ENCODE measurements around the gene PEBP1. TPM values are rescaled to one million over a fixed set of nuclear protein-coding genes. Genes with fewer than 3 reads are reported as not detected.

Gene PEBP1
- total and polyA plus RNA-seq, 11 donors = 295 to 751 (median 420) TPM

DNA sequence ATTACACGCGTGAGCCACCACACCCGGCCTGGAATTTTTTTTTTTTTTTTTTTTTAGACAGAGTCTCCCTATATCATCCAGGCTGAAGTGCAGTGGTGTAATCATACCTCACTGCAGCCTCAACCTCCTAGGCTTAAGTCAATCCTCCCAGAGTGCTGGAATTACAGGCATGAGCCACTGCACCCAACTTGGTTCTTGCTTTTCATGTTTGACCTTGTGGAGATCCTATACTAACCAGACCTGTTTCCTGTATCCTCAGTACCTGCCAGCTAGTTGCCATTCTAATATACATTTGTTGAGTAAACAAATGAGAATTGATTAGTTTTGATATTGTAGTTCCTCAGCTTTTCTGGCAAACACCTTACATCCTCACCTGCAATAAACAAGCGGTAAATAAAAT is 28.9 kb upstream of the PEBP1 start:
- Histone ChIP-seq H3K27ac (no peak overlapping the region), H3K27me3 (no peaks in the 10 kb centered on the region), H3K4me3 (no peak overlapping the region), H3K36me3 (no peaks in the 10 kb centered on the region), H3K9me3 (no peaks in the 10 kb centered on the region), H3K4me1 (peaks cover 0 to 19% (median 9%) of the 10 kb centered on the region in 12 donors)
- ATAC-seq = no peak
- intact Hi-C loops (cut with DNase I) = loop anchor here in 1 of 10 donors (10.0 kb wide), 1 partner anchor 232 kb away; no protein-coding TSS in a partner anchor
- TF ChIP-seq, protein P1, sequence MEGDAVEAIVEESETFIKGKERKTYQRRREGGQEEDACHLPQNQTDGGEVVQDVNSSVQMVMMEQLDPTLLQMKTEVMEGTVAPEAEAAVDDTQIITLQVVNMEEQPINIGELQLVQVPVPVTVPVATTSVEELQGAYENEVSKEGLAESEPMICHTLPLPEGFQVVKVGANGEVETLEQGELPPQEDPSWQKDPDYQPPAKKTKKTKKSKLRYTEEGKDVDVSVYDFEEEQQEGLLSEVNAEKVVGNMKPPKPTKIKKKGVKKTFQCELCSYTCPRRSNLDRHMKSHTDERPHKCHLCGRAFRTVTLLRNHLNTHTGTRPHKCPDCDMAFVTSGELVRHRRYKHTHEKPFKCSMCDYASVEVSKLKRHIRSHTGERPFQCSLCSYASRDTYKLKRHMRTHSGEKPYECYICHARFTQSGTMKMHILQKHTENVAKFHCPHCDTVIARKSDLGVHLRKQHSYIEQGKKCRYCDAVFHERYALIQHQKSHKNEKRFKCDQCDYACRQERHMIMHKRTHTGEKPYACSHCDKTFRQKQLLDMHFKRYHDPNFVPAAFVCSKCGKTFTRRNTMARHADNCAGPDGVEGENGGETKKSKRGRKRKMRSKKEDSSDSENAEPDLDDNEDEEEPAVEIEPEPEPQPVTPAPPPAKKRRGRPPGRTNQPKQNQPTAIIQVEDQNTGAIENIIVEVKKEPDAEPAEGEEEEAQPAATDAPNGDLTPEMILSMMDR (IDR thresholded peaks at IDR 0.05) = no peak
- no peak for TF ChIP-seq POLR2A (IDR thresholded peaks at IDR 0.05)
- no peak for DNase-seq
- 75 to 92% (median 84%) methylated on average over 4 of the region's 4 CpGs for WGBS, 4 donors

- no peaks in the 10 kb centered on the region for H3K9me3 ChIP-seq
- TF ChIP-seq, protein P1 (IDR thresholded peaks at IDR 0.05) = no peak
- TF ChIP-seq POLR2A (IDR thresholded peaks at IDR 0.05) = no peak
- ATAC-seq (no peak), DNase-seq (no peak)
- no peaks in the 10 kb centered on the region for H3K27me3 ChIP-seq
- H3K36me3 ChIP-seq = no peaks in the 10 kb centered on the region
- WGBS, 4 donors = 93 to 95% (median 94%) methylated on average over 8 of the region's 8 CpGs
- no peak overlapping the region for H3K27ac ChIP-seq
- intact Hi-C loops (cut with DNase I) = loop anchor here in 1 of 10 donors (10.0 kb wide), 1 partner anchor 233 kb away; no protein-coding TSS in a partner anchor
- peaks cover 0 to 17% (median 5%) of the 10 kb centered on the region in 12 donors for H3K4me1 ChIP-seq
- H3K4me3 ChIP-seq = no peak overlapping the region
Measured at GRCh38 chr12:118107694-118108093, 28.2 kb upstream of the PEBP1 start.

DNA sequence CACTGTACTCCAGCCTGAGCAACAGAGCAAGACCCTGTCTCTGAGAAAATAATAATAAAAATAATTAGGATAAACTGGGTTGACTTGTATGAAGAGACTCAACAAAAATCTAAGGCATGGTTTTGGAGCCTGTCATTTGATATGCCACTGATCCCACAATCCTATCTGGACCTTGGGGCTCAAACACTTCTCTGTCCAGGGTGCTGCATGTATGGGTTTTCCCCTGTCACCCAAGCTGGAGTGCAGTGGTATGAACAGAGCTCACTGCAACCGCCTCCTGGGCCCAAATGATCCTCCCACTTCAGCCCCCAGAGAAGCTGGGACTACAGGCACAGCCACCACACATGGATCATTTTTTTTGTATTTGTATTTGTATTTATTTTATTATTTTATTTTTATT is 26.8 kb upstream of the PEBP1 start:
- DNase-seq (no peak), ATAC-seq (no peak)
- Histone ChIP-seq H3K4me1 (peaks cover 0 to 8% (median 2%) of the 10 kb centered on the region in 12 donors), H3K27me3 (no peaks in the 10 kb centered on the region), H3K9me3 (no peaks in the 10 kb centered on the region), H3K36me3 (no peaks in the 10 kb centered on the region), H3K27ac (no peak overlapping the region), H3K4me3 (no peak overlapping the region)
- TF ChIP-seq POLR2A (IDR thresholded peaks at IDR 0.05) = no peak
- TF ChIP-seq, protein P1 (IDR thresholded peaks at IDR 0.05) = no peak
- 83 to 93% (median 88%) methylated on average over 1 of the region's 1 CpG for WGBS, 4 donors
- intact Hi-C loops (cut with DNase I) = loop anchor here in 1 of 10 donors (10.0 kb wide), 1 partner anchor 234 kb away; no protein-coding TSS in a partner anchor

GRCh38 chr12:118119449-118119879 is 16.5 kb upstream of the PEBP1 start:
- 83 to 86% (median 85%) methylated on average over 10 of the region's 10 CpGs for WGBS, 4 donors
- ATAC-seq = no peak
- H3K36me3 ChIP-seq = peaks cover 0 to 4% (median 0%) of the 10 kb centered on the region in 9 donors
- H3K27ac ChIP-seq = no peak overlapping the region
- no peaks in the 10 kb centered on the region for H3K27me3 ChIP-seq
- TF ChIP-seq POLR2A (IDR thresholded peaks at IDR 0.05) = no peak
- TF ChIP-seq, protein P1 (IDR thresholded peaks at IDR 0.05) = no peak
- no peaks in the 10 kb centered on the region for H3K9me3 ChIP-seq
- DNase-seq = no peak
- H3K4me1 ChIP-seq = peaks cover 0 to 11% (median 6%) of the 10 kb centered on the region in 12 donors
- intact Hi-C loops (cut with DNase I) = no loop called here
- H3K4me3 ChIP-seq = no peak overlapping the region
